H1 (cell line): ENCODE measurements around the gene NFE2L2. TPM values are rescaled to one million over a fixed set of nuclear protein-coding genes. Genes with fewer than 3 reads are reported as not detected.

ENCODE experiments used
- CTCF ChIA-PET: fragments of 300-600 bp; sonication (Branson Sonifier 250); formaldehyde crosslinking; loops from one replicate; lab custom pipeline; 2021; ENCODE audit not compliant: partially characterized antibody; lab: Charles Lee
- POLR2A ChIA-PET: fragments of 300-600 bp; sonication (Branson Sonifier 250); formaldehyde crosslinking; loops from one replicate; lab custom pipeline; 2021; ENCODE audit warnings: inconsistent platforms; ENCODE audit not compliant: partially characterized antibody; lab: Charles Lee
- DNase-seq, 2 experiments: peaks; one replicate each; pipeline versions ENCODE4 v3.0.0 to v3.0.0-alpha.2; 2010 to 2022; ENCODE audit warnings: low spot score in 2 of 2, low read depth in 1 of 2, mixed read lengths in 1 of 2
- FAIRE-seq: peaks from 2 replicates; lab custom pipeline; 2011; peaks lifted over from hg19 to GRCh38; lab: Jason Lieb, UNC
- H2AFZ ChIP-seq: 2 replicates; pipeline ENCODE4 v1.8.1; 2012; ENCODE audit warnings: low read length, inconsistent platforms
- H2AK5ac ChIP-seq: 2 replicates; pipeline ENCODE4 v1.6.1; 2013; ENCODE audit warnings: low read depth, low read length
- H2BK120ac ChIP-seq: replicated peaks from 2 replicates; pipeline ENCODE3; 2013; ENCODE audit warnings: low read depth, low read length, inconsistent platforms
- H2BK12ac ChIP-seq: 2 replicates; pipeline ENCODE4 v1.6.1; 2013; ENCODE audit warnings: low read depth, low read length
- H2BK15ac ChIP-seq: 2 replicates; pipeline ENCODE4 v1.6.1; 2013; ENCODE audit warnings: low read length
- H2BK20ac ChIP-seq: 2 replicates; pipeline ENCODE4 v1.6.1; 2013; ENCODE audit warnings: low read length
- H2BK5ac ChIP-seq: 2 replicates; pipeline ENCODE4 v1.6.1; 2013; ENCODE audit warnings: low read depth, low read length
- H3K14ac ChIP-seq: 2 replicates; pipeline ENCODE4 v1.6.1; 2013; ENCODE audit warnings: inconsistent platforms; ENCODE audit not compliant: insufficient read length
- H3K18ac ChIP-seq: 2 replicates; pipeline ENCODE4 v1.6.1; 2013; ENCODE audit warnings: low read length; ENCODE audit errors: extremely low read depth
- H3K23ac ChIP-seq: 2 replicates; pipeline ENCODE4 v1.6.1; 2013; ENCODE audit warnings: inconsistent platforms; ENCODE audit not compliant: insufficient read length
- H3K23me2 ChIP-seq: 2 replicates; pipeline ENCODE4 v1.6.1; 2013; ENCODE audit warnings: low read depth, low read length
- H3K27ac ChIP-seq: 2 replicates; pipeline ENCODE4 v1.6.1; 2011; ENCODE audit warnings: low read depth, low read length, inconsistent platforms
- H3K27me3 ChIP-seq, 4 experiments: replicated peaks in 1 of 4; 1 replicate in 1 of 4; 2 replicates in 3 of 4; pipeline versions ENCODE4 v1.6.1 to v1.8.1; 2011 to 2013; ENCODE audit warnings: low read length in 3 of 4, mild to moderate bottlenecking in 3 of 4, inconsistent platforms in 2 of 4, mixed read lengths in 2 of 4, moderate library complexity in 1 of 4; ENCODE audit not compliant: control insufficient read depth in 3 of 4, insufficient read depth in 3 of 4; ENCODE audit errors: extremely low read depth in 1 of 4
- H3K36me3 ChIP-seq, 4 experiments: 2 replicates each; pipeline versions ENCODE4 v1.6.1 to v1.8.1; 2011 to 2013; ENCODE audit warnings: mild to moderate bottlenecking in 4 of 4, low read length in 3 of 4, moderate library complexity in 2 of 4, control low read depth in 1 of 4, inconsistent platforms in 1 of 4; ENCODE audit not compliant: insufficient read depth in 4 of 4, control insufficient read depth in 2 of 4
- H3K4ac ChIP-seq: replicated peaks from 2 replicates; pipeline ENCODE3; 2013; ENCODE audit warnings: low read length, low read depth, mixed read lengths, inconsistent platforms; ENCODE audit not compliant: insufficient read length
- H3K4me1 ChIP-seq, 4 experiments: replicated peaks in 1 of 4; 1 replicate in 1 of 4; 2 replicates in 3 of 4; pipeline versions ENCODE4 v1.6.1 to v1.8.1; 2011 to 2013; ENCODE audit warnings: low read length in 3 of 4, inconsistent platforms in 2 of 4, mixed read lengths in 1 of 4; ENCODE audit not compliant: insufficient read depth in 4 of 4, control insufficient read depth in 3 of 4
- H3K4me2 ChIP-seq, 2 experiments: 2 replicates each; pipeline versions ENCODE4 v1.6.1 to v1.8.1; 2011 to 2013; ENCODE audit warnings: low read depth in 2 of 2, low read length in 2 of 2, control low read depth in 1 of 2, inconsistent platforms in 1 of 2, mild to moderate bottlenecking in 1 of 2; ENCODE audit not compliant: insufficient read depth in 1 of 2
- H3K4me3 ChIP-seq, 4 experiments: fragments of 200-600, 300-600 bp in 1 of 4; sonication (generic), shearing (Covaris generic), sonication (Bioruptor Twin) in 1 of 4; 2 replicates each; pipeline versions ENCODE4 v1.5.1 to v1.8.1; 2011 to 2016; ENCODE audit warnings: low read length in 4 of 4, low read depth in 3 of 4, control low read depth in 2 of 4, inconsistent platforms in 2 of 4, mild to moderate bottlenecking in 2 of 4, mixed read lengths in 1 of 4, moderate library complexity in 1 of 4; ENCODE audit not compliant: insufficient read depth in 2 of 4; ENCODE audit errors: extremely low read depth in 1 of 4
- H3K56ac ChIP-seq: replicated peaks from 2 replicates; pipeline ENCODE3; 2013; ENCODE audit warnings: low read depth, mild to moderate bottlenecking, mixed read lengths, low read length, inconsistent platforms; ENCODE audit not compliant: insufficient read length
- H3K79me1 ChIP-seq: 2 replicates; pipeline ENCODE4 v1.6.1; 2013; ENCODE audit warnings: low read depth, low read length, control low read depth
- H3K79me2 ChIP-seq, 2 experiments: 2 replicates each; pipeline versions ENCODE4 v1.6.1 to v1.8.1; 2012 to 2013; ENCODE audit warnings: low read length in 2 of 2, mild to moderate bottlenecking in 2 of 2, inconsistent platforms in 1 of 2; ENCODE audit not compliant: insufficient read depth in 2 of 2, control insufficient read depth in 1 of 2
- H3K9ac ChIP-seq, 4 experiments: replicated peaks in 1 of 4; 1 replicate in 1 of 4; 2 replicates in 3 of 4; pipeline versions ENCODE4 v1.6.1 to v1.8.1; 2011 to 2013; ENCODE audit warnings: low read depth in 3 of 4, low read length in 3 of 4, control low read depth in 2 of 4, mild to moderate bottlenecking in 2 of 4, moderate library complexity in 2 of 4, inconsistent platforms in 1 of 4; ENCODE audit errors: extremely low read depth in 1 of 4
- H3K9me3 ChIP-seq, 2 experiments: 2 replicates each; pipeline versions ENCODE4 v1.6.1 to v1.8.1; 2012 to 2013; ENCODE audit warnings: mild to moderate bottlenecking in 2 of 2, moderate library complexity in 2 of 2, control low read depth in 1 of 2, inconsistent platforms in 1 of 2, low read depth in 1 of 2, low read length in 1 of 2, mixed read lengths in 1 of 2; ENCODE audit not compliant: insufficient read depth in 2 of 2
- H4K20me1 ChIP-seq, 2 experiments: replicated peaks in 1 of 2; 2 replicates each; pipeline versions ENCODE3 to v1.8.1; 2011 to 2013; ENCODE audit warnings: inconsistent platforms in 2 of 2, low read length in 2 of 2, mild to moderate bottlenecking in 1 of 2; ENCODE audit not compliant: insufficient read depth in 2 of 2, control insufficient read depth in 1 of 2
- H4K5ac ChIP-seq: 2 replicates; pipeline ENCODE4 v1.6.1; 2013; ENCODE audit warnings: low read length, low read depth, mixed read lengths, inconsistent platforms; ENCODE audit not compliant: insufficient read length
- H4K8ac ChIP-seq: 2 replicates; pipeline ENCODE4 v1.8.0; 2013; ENCODE audit warnings: mild to moderate bottlenecking, moderate library complexity, low read length, inconsistent platforms; ENCODE audit not compliant: insufficient read depth; ENCODE audit errors: extremely low read depth
- H4K91ac ChIP-seq: replicated peaks from 2 replicates; pipeline ENCODE3; 2013; ENCODE audit warnings: low read length, mixed read lengths, inconsistent platforms; ENCODE audit not compliant: insufficient read length
- RAD21 ChIP-seq, 2 experiments: IDR thresholded peaks in 1 of 2; conservative IDR thresholded peaks in 1 of 2; 2 replicates each; pipeline ENCODE4 v1.6.1; 2011; ENCODE audit warnings: low read depth in 2 of 2, low read length in 2 of 2, improper control_type of control experiment in 1 of 2, inconsistent platforms in 1 of 2, mild to moderate bottlenecking in 1 of 2, moderate library complexity in 1 of 2
- SAP30 ChIP-seq: fragments of 300-600 bp; sonication (generic); IDR thresholded peaks from 2 replicates; pipeline ENCODE4 v1.7.1; 2012; ENCODE audit warnings: low read length, moderate library complexity, mild to moderate bottlenecking, inconsistent platforms; ENCODE audit not compliant: insufficient read depth, insufficient replicate concordance
- SIN3A ChIP-seq, 2 experiments: IDR thresholded peaks in 1 of 2; conservative IDR thresholded peaks in 1 of 2; 2 replicates each; pipeline ENCODE4 v1.6.1; 2011 to 2012; ENCODE audit warnings: low read length in 2 of 2, improper control_type of control experiment in 1 of 2, low read depth in 1 of 2, mild to moderate bottlenecking in 1 of 2
- WGBS, 2 experiments: shearing (Covaris generic) in 1 of 2; methylation state at CpG; one replicate each; pipeline versions ENCODE4 v1.1.6 to v1.1.7; 2013 to 2015; ENCODE audit warnings: low lambda C conversion rate in 2 of 2, mixed read lengths in 2 of 2, inconsistent platforms in 1 of 2, low coverage in 1 of 2, missing lambda C conversion rate in 1 of 2; ENCODE audit not compliant: insufficient replicate concordance in 2 of 2, insufficient coverage in 1 of 2, insufficient read length in 1 of 2; ENCODE audit errors: extremely low coverage in 1 of 2, missing lambda C conversion rate in 1 of 2; 5-methylcytosine and 5-hydroxymethylcytosine counted together
- polyA plus RNA-seq, 7 experiments: library from polyadenylated mRNA; depleted of rRNA in 3 of 7; stranded (reverse) in 5 of 7; unstranded in 2 of 7; fragments of >200 nt in 5 of 7; fragments of 200-250 nt in 2 of 7; gene quantifications; 1 replicate in 5 of 7; 2 replicates in 1 of 7; 4 replicates in 1 of 7; pipeline versions ENCODE4 v1.2.1 to v1.2.3, GENCODE V29; 2011 to 2013; ENCODE audit warnings: missing spikeins in 2 of 7, mixed read lengths in 2 of 7
- total RNA-seq: library from RNA; stranded (reverse); fragmentation: NEBNext Ultra II Directional; extraction: Animal tissue kit (Norgen Biotek cat#: 25700); gene quantifications from 2 replicates; pipeline ENCODE4 v1.2.1, GENCODE V29; 2021
- TF ChIP-seq, protein P1 (sequence below): IDR thresholded peaks from 2 replicates; pipeline ENCODE4 v1.6.1; 2012; ENCODE audit warnings: inconsistent platforms
- TF ChIP-seq, protein P2 (sequence below), 3 experiments: IDR thresholded peaks; 1 replicate in 2 of 3; 2 replicates in 1 of 3; pipeline versions ENCODE4 v1.5.1 to v1.6.1; 2011; ENCODE audit warnings: low read length in 3 of 3, mild to moderate bottlenecking in 3 of 3, inconsistent platforms in 2 of 3, low read depth in 1 of 3, moderate library complexity in 1 of 3; ENCODE audit not compliant: insufficient read depth in 1 of 3; ENCODE audit errors: control extremely low read depth in 1 of 3

NFE2L2 gene
- total and polyA plus RNA-seq, 2 of the 8 experiments (the other 6 are each of a cell fraction or from before 2014, with no cell fraction given), result 33.2 to 34.5 TPM

DNA sequence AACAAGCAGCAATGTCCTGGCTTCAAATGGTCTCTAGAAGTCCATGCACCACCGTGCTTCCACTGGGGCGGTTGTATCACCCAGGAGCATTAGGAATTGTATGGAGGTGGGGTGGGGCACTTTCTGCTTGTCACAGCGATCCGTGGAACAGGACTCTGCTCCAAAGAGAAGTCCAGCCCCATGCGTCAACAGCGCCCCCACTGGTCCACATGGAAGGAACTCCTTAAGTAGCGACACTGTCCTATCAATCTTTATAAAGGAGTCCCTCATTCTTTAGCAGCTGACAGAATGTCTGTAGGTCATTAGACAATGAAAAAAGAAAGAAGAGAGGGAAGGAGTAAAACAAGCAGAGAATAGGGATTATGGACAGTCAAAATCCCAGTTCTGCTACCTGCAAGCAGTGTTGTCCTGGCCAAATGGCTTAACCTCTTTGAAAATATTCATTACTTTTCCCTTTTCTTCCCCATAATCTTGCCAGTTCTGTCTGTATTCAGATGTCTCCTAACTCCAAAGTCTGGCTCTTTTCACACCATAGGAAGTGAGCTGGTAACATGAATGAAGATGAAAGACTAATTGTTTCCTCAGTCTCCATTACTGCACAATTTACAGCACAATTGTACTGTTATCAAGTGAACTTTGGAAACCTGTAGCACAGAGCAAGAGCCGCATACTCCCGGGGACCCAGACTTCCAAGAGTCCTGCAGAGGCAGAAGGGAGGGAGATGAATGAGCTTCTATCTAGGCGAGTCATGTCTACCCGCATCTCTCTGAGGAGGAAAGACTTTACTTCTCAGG is 9.9 kb downstream of the NFE2L2 start:
- FAIRE-seq, result peak; percentile 58
- Histone ChIP-seq H3K56ac (no peak overlapping the region), H3K4me3 (no peak overlapping the region), H4K91ac (no peak overlapping the region), H2AFZ (no peak overlapping the region), H3K4me1 (peaks cover 0 to 7% (median 0%) of the 10 kb centered on the region in 4 experiments; a peak in 1 of 7 replicates), H2BK15ac (no peak overlapping the region), H2BK12ac (no peak overlapping the region), H3K4ac (no peak overlapping the region), H3K23me2 (no peaks in the 10 kb centered on the region), H3K23ac (no peak overlapping the region), H3K9ac (no peak overlapping the region), H2AK5ac (no peak overlapping the region), H3K79me1 (peaks cover 8% of the 10 kb centered on the region), H3K36me3 (peaks cover 0 to 3% (median 0%) of the 10 kb centered on the region in 4 experiments; a peak in 1 of 8 replicates), H2BK5ac (no peak overlapping the region), H4K8ac (no peak overlapping the region), H3K27ac (no peak overlapping the region), H4K5ac (no peak overlapping the region), H3K14ac (no peak overlapping the region), H3K27me3 (no peaks in the 10 kb centered on the region), H3K18ac (no peak overlapping the region), H2BK120ac (no peak overlapping the region), H3K79me2 (peaks cover 21 to 98% of the 10 kb centered on the region in 2 experiments), H4K20me1 (peaks cover 11 to 14% of the 10 kb centered on the region in 2 experiments), H3K4me2 (0 out of 4 replicates have a peak overlapping the region, but pooled peaks of 1 of the 2 experiments have one; percentile 12)
- 47% methylated on average over 11 of the region's 11 CpGs; no CpG with 5 or more reads in 1 of the 2 experiments for WGBS, 2 experiments
- CTCF ChIA-PET, result interaction anchor here (0.6 to 4.7 kb wide), 43 partner anchors 9 to 509 kb away, joined by 3 to 41 read pairs (median 4); partner anchors contain the start of gene NFE2L2
- peak; percentile 39 to 86 for DNase-seq
- TF ChIP-seq, protein P1, sequence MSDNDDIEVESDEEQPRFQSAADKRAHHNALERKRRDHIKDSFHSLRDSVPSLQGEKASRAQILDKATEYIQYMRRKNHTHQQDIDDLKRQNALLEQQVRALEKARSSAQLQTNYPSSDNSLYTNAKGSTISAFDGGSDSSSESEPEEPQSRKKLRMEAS, result peak; percentile 62; the same call in 1 of the 2 replicates
- peak; percentile 52 to 73 for TF ChIP-seq RAD21 (IDR thresholded peaks at IDR 0.05 in 1 of 2, conservative IDR thresholded peaks at IDR 0.05 in 1 of 2; ENCODE audit: low read depth in 2 of 2, low read length in 2 of 2)
- TF ChIP-seq, protein P2, sequence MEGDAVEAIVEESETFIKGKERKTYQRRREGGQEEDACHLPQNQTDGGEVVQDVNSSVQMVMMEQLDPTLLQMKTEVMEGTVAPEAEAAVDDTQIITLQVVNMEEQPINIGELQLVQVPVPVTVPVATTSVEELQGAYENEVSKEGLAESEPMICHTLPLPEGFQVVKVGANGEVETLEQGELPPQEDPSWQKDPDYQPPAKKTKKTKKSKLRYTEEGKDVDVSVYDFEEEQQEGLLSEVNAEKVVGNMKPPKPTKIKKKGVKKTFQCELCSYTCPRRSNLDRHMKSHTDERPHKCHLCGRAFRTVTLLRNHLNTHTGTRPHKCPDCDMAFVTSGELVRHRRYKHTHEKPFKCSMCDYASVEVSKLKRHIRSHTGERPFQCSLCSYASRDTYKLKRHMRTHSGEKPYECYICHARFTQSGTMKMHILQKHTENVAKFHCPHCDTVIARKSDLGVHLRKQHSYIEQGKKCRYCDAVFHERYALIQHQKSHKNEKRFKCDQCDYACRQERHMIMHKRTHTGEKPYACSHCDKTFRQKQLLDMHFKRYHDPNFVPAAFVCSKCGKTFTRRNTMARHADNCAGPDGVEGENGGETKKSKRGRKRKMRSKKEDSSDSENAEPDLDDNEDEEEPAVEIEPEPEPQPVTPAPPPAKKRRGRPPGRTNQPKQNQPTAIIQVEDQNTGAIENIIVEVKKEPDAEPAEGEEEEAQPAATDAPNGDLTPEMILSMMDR (IDR thresholded peaks at IDR 0.05; ENCODE audit: control extremely low read depth in 1 of 3, insufficient read depth in 1 of 3, low read depth in 1 of 3, low read length in 3 of 3), result peak; percentile 66 to 92 (median 89)
- no peak for TF ChIP-seq SAP30
- TF ChIP-seq SIN3A (conservative IDR thresholded peaks at IDR 0.05 in 1 of 2, IDR thresholded peaks at IDR 0.05 in 1 of 2; ENCODE audit: low read depth in 1 of 2, low read length in 2 of 2), result peak in 1 of 2 experiments; percentile 63; a peak in 1 of 4 replicates
- TF ChIP-seq, all 59 proteins: peak for 4
- POLR2A ChIA-PET, result interaction anchor here (0.7 to 10.4 kb wide), 12 partner anchors 9 to 61 kb away, joined by 3 to 74 read pairs (median 4); partner anchors contain the start of genes HNRNPA3 and NFE2L2
- Histone ChIP-seq H3K9me3 (peaks cover 7 to 8% of the 10 kb centered on the region in 2 experiments), H2BK20ac (no peak overlapping the region)
